Activated CD8-positive, alpha-beta memory T cell treated with anti-CD3 and anti-CD28 coated beads, Interleukin-2, amount 10 ng/mL, durations not matched to agents 7 days and 5 days (primary cell): Measurements from ENCODE around the gene CXCR5. TPM values are rescaled to one million over a fixed set of nuclear protein-coding genes. Genes with fewer than 3 reads are reported as not detected.

Experiments
- ATAC-seq: fragments of 150-1000 bp; cut with Tn5 transposase; one replicate; pipeline ENCODE4 v1.10.0; 2021; ENCODE audit warnings: moderate library complexity
- CTCF ChIA-PET: fragments of 350-600 bp; sonication (Branson Sonifier 250); formaldehyde crosslinking; loops from one replicate; lab custom pipeline; 2021; ENCODE audit warnings: antibody characterized with exemption; lab: Charles Lee
- DNase-seq: peaks from one replicate; pipeline ENCODE4 v3.0.0-alpha.2; 2020
- H3K27ac Mint-ChIP-seq: one replicate; pipeline ENCODE4 v1.8.0; 2021; ENCODE audit warnings: mild to moderate bottlenecking, mixed read lengths
- H3K27me3 Mint-ChIP-seq: one replicate; pipeline ENCODE4 v1.8.0; 2021; ENCODE audit warnings: mixed read lengths
- H3K36me3 Mint-ChIP-seq: one replicate; pipeline ENCODE4 v1.8.0; 2021; ENCODE audit warnings: mild to moderate bottlenecking, mixed read lengths
- H3K4me1 Mint-ChIP-seq: one replicate; pipeline ENCODE4 v1.8.0; 2021; ENCODE audit warnings: mixed read lengths
- H3K4me3 Mint-ChIP-seq: one replicate; pipeline ENCODE4 v1.8.0; 2021; ENCODE audit warnings: mild to moderate bottlenecking, moderate library complexity, mixed read lengths
- H3K9me3 Mint-ChIP-seq: one replicate; pipeline ENCODE4 v1.8.0; 2022; ENCODE audit warnings: low read depth, mixed read lengths
- total RNA-seq, 2 experiments: library from RNA; stranded (reverse); gene quantifications; one replicate each; pipeline ENCODE4 v1.2.3, GENCODE V29; 2021

Gene CXCR5
- total RNA-seq, 2 experiments from 2014 or later = 0.30 TPM; not detected in 1

DNA sequence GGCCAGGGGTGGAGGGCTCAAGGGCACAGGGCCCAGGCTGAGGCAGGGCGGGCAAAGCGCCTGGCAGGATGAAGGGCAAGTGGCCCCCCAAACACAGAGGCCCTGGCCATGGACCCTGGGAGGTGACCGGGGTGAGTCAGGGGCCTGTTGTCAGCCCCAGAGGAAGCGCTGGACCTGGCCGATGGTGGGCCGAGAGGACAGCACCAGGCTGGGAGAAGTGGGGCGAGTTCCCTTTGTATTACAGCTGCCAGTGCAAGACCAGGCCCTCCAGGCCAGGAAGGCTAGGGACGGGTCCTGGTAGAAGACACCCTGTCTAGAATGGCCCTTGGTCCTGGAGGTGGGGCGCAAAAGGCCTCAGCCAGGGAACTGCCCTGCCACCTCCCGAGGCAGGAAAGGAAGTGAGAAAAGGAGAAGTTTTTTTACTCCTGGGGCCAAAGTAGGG, 12.8 kb downstream of the CXCR5 start:
- peaks cover 9% of the 10 kb centered on the region for H3K36me3 Mint-ChIP-seq
- no peak overlapping the region for H3K27ac Mint-ChIP-seq
- ATAC-seq (no peak), DNase-seq (no peak)
- peaks cover 41% of the 10 kb centered on the region for H3K4me1 Mint-ChIP-seq
- no peak overlapping the region for H3K4me3 Mint-ChIP-seq
- CTCF ChIA-PET = interaction anchor here (0.9 to 2.8 kb wide), 4 partner anchors 9 to 51 kb away, joined by 3 to 15 read pairs (median 11); partner anchors contain the start of gene BCL9L
- H3K27me3 Mint-ChIP-seq = no peaks in the 10 kb centered on the region
- H3K9me3 Mint-ChIP-seq = no peaks in the 10 kb centered on the region

DNA sequence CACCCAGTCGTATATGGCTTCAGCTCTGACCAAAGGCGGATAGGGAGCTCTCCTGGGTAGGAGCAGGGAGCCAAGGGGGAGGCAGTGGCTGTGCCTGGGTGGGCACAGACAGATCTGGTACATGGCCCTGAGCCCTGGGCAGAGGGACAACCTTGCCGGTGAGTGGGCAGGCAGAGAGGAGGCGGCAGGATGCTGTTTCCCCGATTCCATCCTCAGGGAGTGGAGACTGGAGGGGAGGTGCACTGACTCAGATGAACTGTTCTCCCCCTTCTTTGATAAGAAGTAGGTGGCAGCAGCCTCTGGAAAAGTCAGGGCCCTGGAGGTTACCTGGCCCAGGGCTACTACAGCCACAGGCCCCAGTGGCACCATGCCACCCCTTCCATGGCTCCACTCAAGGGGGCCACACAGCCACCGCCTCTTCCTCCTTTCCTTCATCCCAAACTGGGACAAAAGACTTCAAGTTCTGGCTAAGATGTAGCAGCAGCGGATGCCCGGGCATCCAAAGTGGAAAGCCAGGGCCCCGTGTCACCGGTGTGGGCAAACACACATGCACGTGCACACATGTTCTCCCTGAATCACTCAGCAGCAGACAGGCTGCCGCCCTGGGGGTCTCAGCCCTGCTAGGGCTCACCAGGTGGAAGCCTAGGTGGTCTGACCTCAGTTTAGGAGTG, 13.4 kb downstream of the CXCR5 start:
- no peak overlapping the region for H3K27ac Mint-ChIP-seq
- no peaks in the 10 kb centered on the region for H3K9me3 Mint-ChIP-seq
- CTCF ChIA-PET = interaction anchor here (2.8 kb wide), 1 partner anchor 9 kb away, joined by 15 read pairs; no protein-coding TSS in a partner anchor
- no peak for ATAC-seq
- H3K27me3 Mint-ChIP-seq = no peaks in the 10 kb centered on the region
- peaks cover 11% of the 10 kb centered on the region for H3K36me3 Mint-ChIP-seq
- H3K4me3 Mint-ChIP-seq = no peak overlapping the region
- no peak for DNase-seq
- H3K4me1 Mint-ChIP-seq = peaks cover 37% of the 10 kb centered on the region

DNA sequence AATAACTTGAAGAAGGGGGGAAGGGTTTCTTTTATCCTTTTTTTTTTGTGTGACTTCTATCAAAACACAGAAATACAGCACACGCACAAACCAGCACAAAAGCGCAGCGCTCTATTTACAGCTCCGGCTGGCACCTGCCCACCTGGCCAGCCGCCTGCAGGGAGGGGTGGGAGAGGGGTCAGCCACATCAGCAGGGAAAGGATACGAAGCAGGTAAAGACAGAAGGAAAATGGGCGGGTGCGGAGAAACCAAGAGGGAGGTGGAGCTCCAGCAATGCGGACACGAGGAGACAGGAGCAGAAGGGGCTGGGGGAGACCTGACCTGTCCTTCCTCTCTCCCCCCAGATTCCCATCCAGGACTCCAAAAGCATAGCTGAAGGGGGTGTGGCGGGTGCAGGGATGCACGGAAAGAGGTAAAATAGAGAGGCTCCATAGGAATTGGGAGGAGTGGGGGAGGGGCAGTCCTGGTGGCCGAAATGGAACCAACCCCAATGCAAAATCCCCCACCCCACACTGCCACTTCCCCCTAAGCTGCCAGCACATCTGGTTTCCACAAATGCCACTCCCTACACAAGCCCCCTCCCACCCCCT, 14.1 kb downstream of the CXCR5 start:
- Mint-ChIP-seq H3K4me3 (no peak overlapping the region), H3K27ac (no peak overlapping the region), H3K27me3 (no peaks in the 10 kb centered on the region), H3K4me1 (peaks cover 30% of the 10 kb centered on the region), H3K36me3 (peaks cover 11% of the 10 kb centered on the region), H3K9me3 (no peaks in the 10 kb centered on the region)
- CTCF ChIA-PET = no interaction called here
- DNase-seq = no peak
- ATAC-seq = no peak

DNA sequence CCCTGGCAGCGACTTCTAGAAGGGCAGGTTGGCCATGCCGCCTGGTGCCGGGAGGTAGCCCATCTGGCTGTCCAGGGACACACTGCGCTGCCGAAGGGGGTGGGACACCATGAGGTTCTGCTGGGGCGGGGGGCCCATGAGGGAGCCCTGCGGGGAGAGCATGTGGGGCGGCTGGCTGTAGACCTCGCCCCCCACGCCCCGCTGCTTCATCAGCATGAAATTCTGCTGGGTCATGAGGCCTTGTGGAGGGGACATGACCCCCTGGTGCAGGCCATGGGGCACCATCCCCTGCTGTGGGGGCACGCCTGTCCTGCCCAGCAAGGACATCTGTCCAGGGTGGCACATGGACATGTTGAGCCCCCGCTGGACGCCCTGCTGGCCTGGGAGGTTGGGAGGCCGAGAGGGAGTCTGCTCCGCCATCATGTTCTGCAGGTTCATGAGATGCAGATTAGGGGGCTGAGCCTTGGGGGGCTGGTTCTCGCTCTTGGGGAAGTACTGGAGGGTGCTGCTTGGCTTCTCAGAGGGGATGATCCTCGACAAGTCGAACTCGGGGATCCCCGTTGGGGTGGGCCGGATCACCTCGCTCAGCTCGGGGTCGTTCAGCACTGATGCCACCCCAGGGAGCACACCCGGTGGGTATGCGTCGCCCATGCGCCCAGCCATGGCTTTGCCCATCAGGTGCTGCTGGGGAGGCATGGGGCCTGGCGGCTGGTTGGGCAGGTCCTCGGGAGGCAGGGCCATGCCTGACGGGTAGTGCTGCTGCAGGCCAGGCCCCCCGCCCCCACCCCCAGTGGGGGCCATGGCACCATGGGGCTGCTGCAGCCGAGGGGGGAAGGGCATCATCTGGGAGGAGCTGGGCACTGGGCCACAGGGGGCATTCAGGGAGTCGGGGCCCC, 15.0 kb downstream of the CXCR5 start:
- no peak for DNase-seq
- no peaks in the 10 kb centered on the region for H3K9me3 Mint-ChIP-seq
- no peak overlapping the region for H3K4me3 Mint-ChIP-seq
- H3K27ac Mint-ChIP-seq = no peak overlapping the region
- ATAC-seq = no peak
- peaks cover 11% of the 10 kb centered on the region for H3K36me3 Mint-ChIP-seq
- no peaks in the 10 kb centered on the region for H3K27me3 Mint-ChIP-seq
- CTCF ChIA-PET = no interaction called here
- H3K4me1 Mint-ChIP-seq = peaks cover 21% of the 10 kb centered on the region

DNA sequence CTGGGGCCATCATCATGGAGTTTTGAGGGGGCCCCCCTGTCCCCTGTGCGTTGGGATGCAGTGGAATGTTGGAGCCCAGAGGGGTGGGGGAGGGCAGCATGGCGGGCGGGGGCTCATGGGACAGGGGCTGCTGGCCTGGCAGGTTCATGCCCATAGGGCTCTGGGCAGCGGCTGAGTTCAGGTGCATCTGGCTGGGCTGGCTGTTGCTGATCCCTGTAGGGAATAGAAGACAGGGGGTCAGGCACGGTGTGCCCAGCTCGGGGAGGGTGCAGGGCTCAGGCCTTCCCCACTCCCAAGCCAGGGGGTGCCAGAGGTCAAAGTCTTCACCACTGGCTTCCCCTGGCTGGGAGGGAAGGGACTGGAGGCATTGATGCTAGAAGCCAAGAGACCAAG, 15.6 kb downstream of the CXCR5 start:
- peaks cover 15% of the 10 kb centered on the region for H3K4me1 Mint-ChIP-seq
- no peaks in the 10 kb centered on the region for H3K9me3 Mint-ChIP-seq
- ATAC-seq (no peak), DNase-seq (no peak)
- CTCF ChIA-PET = no interaction called here
- H3K4me3 Mint-ChIP-seq = no peak overlapping the region
- H3K27me3 Mint-ChIP-seq = no peaks in the 10 kb centered on the region
- no peak overlapping the region for H3K27ac Mint-ChIP-seq
- peaks cover 11% of the 10 kb centered on the region for H3K36me3 Mint-ChIP-seq

DNA sequence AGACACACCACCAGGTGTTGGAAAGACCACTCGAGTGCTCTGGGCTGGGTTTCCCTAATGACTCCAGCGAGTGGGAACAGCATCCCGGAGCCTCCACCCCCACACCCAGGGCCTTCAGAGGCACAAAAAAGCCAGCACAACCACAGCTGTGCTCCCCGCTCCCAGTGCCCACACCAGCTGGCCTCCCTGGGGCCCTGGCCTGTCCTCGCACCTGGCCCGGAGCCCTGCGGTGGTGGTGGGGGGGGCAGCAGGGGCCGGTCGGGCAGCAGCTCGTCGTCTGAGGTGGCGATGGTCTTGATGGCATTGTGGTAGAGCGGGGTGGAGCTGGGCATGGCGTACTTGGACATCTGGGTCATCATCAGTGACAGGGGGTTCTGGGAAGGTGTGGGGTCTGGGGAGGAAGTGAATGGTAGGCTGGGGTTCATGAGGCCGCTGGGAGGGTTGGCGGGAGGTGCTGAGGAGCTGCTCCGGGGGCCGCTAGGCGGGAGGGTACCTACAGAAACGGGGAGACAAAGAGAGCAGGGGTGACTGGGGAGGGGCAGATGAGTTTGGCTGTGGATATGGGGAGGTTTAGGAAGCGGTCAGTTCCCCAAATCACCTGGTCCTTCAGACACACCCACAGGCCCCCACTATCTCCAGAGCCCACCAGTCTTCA, 16.1 kb downstream of the CXCR5 start:
- Mint-ChIP-seq H3K4me3 (no peak overlapping the region), H3K27ac (no peak overlapping the region), H3K4me1 (peaks cover 12% of the 10 kb centered on the region), H3K27me3 (no peaks in the 10 kb centered on the region), H3K36me3 (peaks cover 11% of the 10 kb centered on the region), H3K9me3 (no peaks in the 10 kb centered on the region)
- CTCF ChIA-PET = no interaction called here
- no peak for ATAC-seq
- DNase-seq = no peak

DNA sequence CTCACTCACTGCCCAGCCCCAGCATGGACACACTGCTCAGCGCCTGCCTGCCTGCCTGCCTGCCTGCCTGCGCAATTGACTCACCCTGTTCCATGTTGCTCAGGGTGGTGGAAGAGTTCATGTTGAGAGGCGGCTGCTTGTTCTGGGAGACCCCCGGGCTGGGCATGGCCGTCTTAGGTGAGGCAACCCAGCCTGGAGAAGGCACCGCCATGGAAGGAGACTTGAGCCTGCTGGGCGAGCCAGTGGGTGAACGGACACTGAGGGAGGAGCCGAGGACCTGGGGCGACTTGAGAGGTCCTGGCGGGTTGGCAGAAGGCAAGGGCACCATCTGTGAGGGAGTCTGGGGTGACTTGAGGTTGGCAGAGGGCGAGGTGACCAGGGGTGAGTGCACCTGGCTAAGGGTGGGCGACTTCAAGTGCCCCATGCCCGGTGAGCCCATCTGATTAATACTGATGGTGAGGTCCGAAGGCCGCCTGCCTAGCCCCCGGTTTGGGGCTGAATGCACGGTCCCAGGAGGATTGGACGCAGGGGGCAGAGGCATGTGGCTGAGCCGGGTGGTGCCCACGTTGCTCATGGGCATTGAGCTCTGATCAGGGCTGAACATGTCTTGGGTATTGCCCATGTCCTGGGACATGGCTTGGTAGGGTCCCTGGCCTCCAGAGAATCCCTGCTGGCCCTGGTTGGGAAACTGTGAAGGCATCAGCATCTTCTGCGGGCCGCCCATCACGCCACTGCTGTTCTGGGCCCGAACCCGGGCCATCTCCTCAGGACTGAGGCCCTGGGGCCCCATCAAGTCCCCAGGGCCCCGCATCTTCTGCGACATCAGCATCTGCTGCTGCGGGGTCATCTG, 17.1 kb downstream of the CXCR5 start:
- H3K9me3 Mint-ChIP-seq = no peaks in the 10 kb centered on the region
- CTCF ChIA-PET = no interaction called here
- no peak overlapping the region for H3K4me3 Mint-ChIP-seq
- peaks cover 3% of the 10 kb centered on the region for H3K4me1 Mint-ChIP-seq
- peaks cover 11% of the 10 kb centered on the region for H3K36me3 Mint-ChIP-seq
- H3K27ac Mint-ChIP-seq = no peak overlapping the region
- ATAC-seq (no peak), DNase-seq (no peak)
- no peaks in the 10 kb centered on the region for H3K27me3 Mint-ChIP-seq

DNA sequence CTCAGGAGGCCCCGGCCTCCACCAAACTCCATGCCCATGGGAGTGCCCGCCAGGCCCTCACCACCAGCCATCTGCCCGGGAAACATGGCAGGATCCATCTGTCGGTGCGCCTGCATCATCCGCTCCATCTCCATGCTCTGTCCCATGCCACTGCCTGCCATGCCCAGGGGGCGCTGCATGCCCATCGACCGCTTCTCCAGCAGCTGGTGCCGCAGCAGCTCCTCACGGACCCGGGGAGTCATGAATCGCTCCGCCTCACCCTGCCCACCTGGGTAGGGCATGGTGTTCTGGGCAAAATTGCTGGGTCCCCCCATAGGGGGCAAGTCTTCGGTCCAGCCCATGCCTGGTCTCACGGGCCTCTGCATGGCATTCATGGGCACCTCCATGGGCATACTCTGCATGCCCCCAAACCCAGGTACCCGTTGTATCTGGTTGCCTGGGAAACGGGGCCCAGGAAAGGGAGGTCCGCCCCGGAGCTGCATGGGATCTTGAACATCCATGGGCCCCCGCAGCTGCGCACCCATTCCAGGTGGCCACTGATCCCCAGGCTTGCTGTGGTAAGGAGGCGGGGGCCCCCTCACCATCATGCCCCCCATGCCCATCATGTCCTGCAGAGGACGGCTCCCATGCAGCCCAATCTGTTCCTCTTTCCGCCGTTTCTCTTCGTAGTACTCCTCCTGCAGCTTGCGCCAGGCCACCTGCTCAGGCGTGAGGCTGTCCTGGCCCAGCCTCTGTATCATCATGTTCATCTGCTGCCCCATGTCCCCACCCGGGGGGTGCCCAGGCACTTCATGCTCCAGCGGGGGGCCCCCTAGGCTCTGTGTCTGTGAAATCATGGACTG, 18.0 kb downstream of the CXCR5 start:
- H3K27me3 Mint-ChIP-seq = no peaks in the 10 kb centered on the region
- DNase-seq (no peak), ATAC-seq (no peak)
- CTCF ChIA-PET = no interaction called here
- no peaks in the 10 kb centered on the region for H3K4me1 Mint-ChIP-seq
- no peaks in the 10 kb centered on the region for H3K9me3 Mint-ChIP-seq
- no peak overlapping the region for H3K4me3 Mint-ChIP-seq
- H3K27ac Mint-ChIP-seq = no peak overlapping the region
- H3K36me3 Mint-ChIP-seq = peaks cover 14% of the 10 kb centered on the region

DNA sequence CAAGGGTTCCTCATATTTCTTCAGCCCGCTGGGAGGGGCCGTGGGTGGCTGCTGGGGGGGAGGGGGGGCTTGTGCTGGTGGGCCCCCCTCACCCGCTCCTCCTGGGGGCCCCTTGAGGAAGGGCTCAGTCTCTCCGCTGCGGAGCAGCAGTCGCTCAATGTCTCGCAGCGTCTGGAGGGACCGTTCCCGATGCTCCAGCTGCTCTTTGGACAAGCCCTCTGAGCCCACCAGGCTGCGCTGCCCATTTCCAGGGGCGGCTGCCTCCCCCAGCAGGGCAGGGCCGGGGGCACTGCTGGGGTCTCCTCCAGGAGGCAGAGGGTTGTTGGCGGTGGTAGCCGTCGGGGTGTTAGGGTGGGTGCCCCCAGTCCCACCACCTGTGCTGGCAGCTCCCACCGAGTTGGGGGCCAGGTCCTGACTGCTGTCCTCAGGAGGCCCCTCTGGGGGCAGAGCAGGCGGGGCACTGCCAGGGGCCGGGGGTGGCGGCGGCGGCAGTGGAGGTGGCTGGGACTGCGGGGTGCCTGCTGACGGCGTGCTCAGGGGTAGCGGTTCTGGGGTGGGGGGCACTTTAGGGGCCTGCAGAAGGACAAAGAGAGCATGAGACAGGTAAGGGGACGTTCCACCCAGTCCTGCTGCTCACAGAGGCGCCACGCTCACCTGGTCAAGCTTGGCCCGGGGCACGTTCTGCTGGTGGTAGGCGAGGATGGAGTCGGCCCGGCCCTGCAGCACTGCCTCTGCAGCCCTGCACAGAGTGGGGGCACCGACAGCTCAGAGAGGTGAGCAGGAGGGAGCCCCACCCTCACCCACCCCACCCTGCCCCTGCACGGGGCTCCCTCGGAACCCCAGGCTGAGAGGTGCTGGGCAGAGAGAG, 18.9 kb downstream of the CXCR5 start:
- H3K36me3 Mint-ChIP-seq = peaks cover 19% of the 10 kb centered on the region
- no peak overlapping the region for H3K27ac Mint-ChIP-seq
- H3K4me3 Mint-ChIP-seq = no peak overlapping the region

DNA sequence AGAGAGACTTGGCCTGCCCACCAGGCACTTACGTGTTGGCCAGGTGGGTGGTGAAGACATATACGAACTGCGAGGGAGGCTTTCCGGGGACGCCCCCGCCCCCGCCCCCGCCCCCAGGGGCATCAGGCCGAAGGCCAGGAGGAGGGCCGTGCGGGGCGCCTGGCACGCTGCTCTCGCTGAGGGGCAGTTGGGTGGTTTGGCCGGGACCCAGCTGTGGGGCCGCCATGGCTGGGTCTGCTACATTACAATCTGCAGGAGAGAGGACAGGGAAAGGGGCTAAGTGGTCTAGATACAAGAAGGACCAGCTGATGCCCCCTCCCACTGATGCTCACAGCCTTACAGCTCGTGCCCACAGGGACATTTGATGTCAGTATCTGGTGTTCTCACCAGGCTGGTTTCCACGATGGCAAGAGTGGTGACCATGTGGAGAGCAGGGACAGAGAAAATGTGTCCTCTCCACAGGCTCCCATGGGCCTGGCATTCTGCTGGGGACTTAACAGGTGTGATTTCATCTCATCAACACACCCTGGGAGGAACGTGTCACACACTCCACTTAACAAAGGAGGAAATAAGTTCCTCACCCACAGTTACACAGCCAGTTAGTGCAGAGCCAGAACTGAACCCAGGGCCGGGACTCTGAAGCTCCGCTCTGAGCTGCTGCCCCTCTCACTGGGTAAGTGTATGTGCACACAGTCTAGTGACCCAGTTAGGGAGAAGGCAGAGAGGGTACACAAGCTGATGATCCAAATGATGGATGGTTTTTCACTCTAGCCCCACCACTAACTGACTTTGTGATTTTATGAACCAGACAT, 19.7 kb downstream of the CXCR5 start:
- H3K4me3 Mint-ChIP-seq = no peak overlapping the region
- H3K36me3 Mint-ChIP-seq = peaks cover 19% of the 10 kb centered on the region
- DNase-seq (no peak), ATAC-seq (no peak)
- no peaks in the 10 kb centered on the region for H3K9me3 Mint-ChIP-seq
- no peaks in the 10 kb centered on the region for H3K27me3 Mint-ChIP-seq
- CTCF ChIA-PET = no interaction called here
- H3K27ac Mint-ChIP-seq = no peak overlapping the region
- peaks cover 5% of the 10 kb centered on the region for H3K4me1 Mint-ChIP-seq

More for the DNA sequence above, 18.9 kb downstream of the CXCR5 start:
- CTCF ChIA-PET = no interaction called here
- H3K27me3 Mint-ChIP-seq = no peaks in the 10 kb centered on the region
- no peaks in the 10 kb centered on the region for H3K9me3 Mint-ChIP-seq
- DNase-seq (no peak), ATAC-seq (no peak)
- H3K4me1 Mint-ChIP-seq = peaks cover 3% of the 10 kb centered on the region
